ENCODE data around the gene TMBIM4. TPM values are rescaled to one million over a fixed set of nuclear protein-coding genes. Genes with fewer than 3 reads are reported as not detected.
"Not testable (repeated sequence)": the region's sequence is repeated elsewhere in the genome, so short reads cannot be mapped to it uniquely, and the experiment has no call there.

Gene TMBIM4
- 100 to 1,000 TPM in 1 of 4 donors, 10 to 100 TPM in 3; 66.4 to 108 (median 83.7) TPM for total RNA-seq

DNA sequence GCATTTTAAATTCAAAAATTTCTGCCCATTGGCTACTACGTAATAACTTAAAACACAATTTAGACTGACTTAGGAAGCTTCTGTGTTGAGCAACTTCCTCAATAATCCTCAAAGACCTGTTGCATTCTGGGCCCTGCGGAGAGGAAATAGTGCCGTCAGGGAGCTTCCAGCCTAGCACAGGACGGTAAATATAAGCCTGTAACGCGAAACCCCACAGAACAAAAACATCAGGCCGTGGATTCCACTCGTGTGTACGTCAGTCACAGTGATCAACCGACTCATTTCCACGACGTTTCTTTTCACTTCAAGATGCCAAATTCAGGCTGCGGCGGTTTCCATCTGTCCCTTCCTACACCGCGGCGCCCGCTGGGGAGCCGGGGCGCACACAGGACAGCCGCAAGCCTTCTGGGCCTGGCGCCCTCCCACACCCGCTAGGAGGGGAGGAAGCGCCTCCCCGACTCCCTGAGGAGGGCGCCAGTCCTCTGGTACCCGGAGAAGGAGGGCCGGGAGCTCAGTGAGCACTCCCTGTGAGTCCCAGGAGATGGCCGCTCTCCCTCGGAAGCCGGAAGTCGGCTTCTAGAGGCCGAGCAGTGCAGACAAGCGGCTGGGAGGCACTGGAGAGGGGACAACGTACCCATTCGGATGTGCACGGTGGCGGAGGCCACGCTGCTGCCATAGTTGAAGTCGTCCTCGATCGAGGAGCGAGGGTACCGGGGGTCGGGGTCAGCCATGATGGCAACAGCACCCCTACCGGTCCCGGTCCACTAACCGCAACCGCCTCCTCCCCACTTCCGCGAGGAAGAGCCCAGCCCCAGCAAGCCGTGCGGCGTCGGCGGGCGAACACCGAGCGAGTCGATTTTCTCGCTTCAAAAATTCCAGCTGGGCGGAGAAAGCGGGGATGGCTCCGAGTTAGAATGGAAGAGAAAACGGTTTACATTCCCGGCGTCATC, at the start of gene TMBIM4:
Gene TMBIM4 (minus strand): TSS at position 776 of the 950 bp plus-strand sequence. CDS start 45 bp downstream, at position 731.
- WGBS, 2 donors = 0% methylated on average over 54 to 60 of the region's 67 CpGs
- peak within 1 kb of the TSS; percentile 96 for H3K4me3 ChIP-seq (ENCODE audit: low read depth, poor library complexity, severe bottlenecking)
- peak; percentile 82 to 96 for DNase-seq (ENCODE audit: low spot score in 2 of 2)
- peak in 1 of 3 donors; percentile 54 for TF ChIP-seq CTCF (IDR thresholded peaks at IDR 0.05)
- peak in 1 of 2 donors; percentile 70 for TF ChIP-seq POLR2A (IDR thresholded peaks at IDR 0.05)
- intact Hi-C loops (cut with DNase I; ENCODE audit: low total_unique reads) = no loop called here

- TF ChIP-seq CTCF (IDR thresholded peaks at IDR 0.05) (no peak), POLR2A (IDR thresholded peaks at IDR 0.05) (no peak)
- no peak for DNase-seq (ENCODE audit: low spot score in 2 of 2)
- WGBS, 2 donors = 75 to 78% methylated on average over 4 of the region's 4 CpGs
- intact Hi-C loops (cut with DNase I; ENCODE audit: low total_unique reads) = loop anchor here (10.0 kb wide), 1 partner anchor 243 kb away; no protein-coding TSS in a partner anchor
- no peak overlapping the region for H3K4me3 ChIP-seq (ENCODE audit: low read depth, poor library complexity, severe bottlenecking)
These were observed 47.6 kb upstream of the TMBIM4 start for GRCh38 chr12:66217342-66217917.

GRCh38 chr12:66213011-66213410, 43.2 kb upstream of the TMBIM4 start:
- not testable (repeated sequence) for H3K4me3 ChIP-seq (ENCODE audit: low read depth, poor library complexity, severe bottlenecking); DNase-seq (ENCODE audit: low spot score in 2 of 2)
- WGBS, 2 donors = 80 to 88% methylated on average over 3 of the region's 3 CpGs
- intact Hi-C loops (cut with DNase I; ENCODE audit: low total_unique reads) = loop anchor here (10.0 kb wide), 1 partner anchor 238 kb away; no protein-coding TSS in a partner anchor

DNA sequence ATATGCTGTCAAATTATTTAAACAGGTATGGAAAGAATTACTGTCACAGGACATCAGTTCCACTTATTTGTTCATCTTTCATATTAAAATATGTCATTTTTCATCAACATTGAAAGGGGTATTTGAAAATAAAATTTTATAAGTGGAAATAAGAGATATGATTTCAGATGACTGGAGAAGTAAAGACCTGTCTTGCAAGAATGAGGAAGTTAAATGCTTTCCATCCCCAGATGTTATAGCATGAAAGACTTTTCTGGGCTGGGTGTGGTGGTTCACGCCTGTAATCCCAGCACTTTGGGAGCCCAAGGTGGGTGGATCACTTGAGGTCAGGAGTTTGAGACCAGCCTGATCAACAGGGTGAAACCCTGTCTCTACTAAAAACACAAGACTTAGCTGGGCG, 41.8 kb upstream of the TMBIM4 start:
- not testable (repeated sequence) for H3K4me3 ChIP-seq (ENCODE audit: low read depth, poor library complexity, severe bottlenecking); DNase-seq (ENCODE audit: low spot score in 2 of 2)
- intact Hi-C loops (cut with DNase I; ENCODE audit: low total_unique reads) = loop anchor here (10.0 kb wide), 1 partner anchor 237 kb away; no protein-coding TSS in a partner anchor
- WGBS, 2 donors = 89 to 90% methylated on average over 2 of the region's 2 CpGs

GRCh38 chr12:66210840-66211239, 41.0 kb upstream of the TMBIM4 start:
- no peak for TF ChIP-seq POLR2A (IDR thresholded peaks at IDR 0.05)
- no peak for TF ChIP-seq CTCF (IDR thresholded peaks at IDR 0.05)
- no peak overlapping the region for H3K4me3 ChIP-seq (ENCODE audit: low read depth, poor library complexity, severe bottlenecking)
- intact Hi-C loops (cut with DNase I; ENCODE audit: low total_unique reads) = loop anchor here (10.0 kb wide), 1 partner anchor 236 kb away; no protein-coding TSS in a partner anchor
- no peak for DNase-seq (ENCODE audit: low spot score in 2 of 2)

DNA sequence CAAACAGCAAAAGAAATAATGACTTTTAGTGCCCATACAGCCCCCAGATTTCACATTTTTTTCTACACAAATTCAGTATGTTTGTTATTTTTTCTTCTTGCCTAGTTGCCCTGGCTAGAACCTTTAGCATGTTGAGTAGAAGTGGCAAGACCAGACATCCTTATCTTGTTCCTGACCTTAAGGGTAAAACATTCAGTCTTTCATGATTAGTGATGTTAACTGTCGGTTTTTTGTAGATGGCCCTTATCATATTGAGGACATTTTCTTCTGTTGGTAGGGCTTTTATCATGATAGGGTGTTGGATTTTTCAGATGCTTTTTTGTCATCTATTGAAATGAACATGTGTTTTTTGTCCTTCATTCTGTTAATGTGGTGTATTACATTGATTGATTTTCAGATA, 36.3 kb upstream of the TMBIM4 start:
- DNase-seq (ENCODE audit: low spot score in 2 of 2) = no peak
- WGBS, 2 donors = 80 to 91% methylated on average over 1 of the region's 1 CpG
- no peak overlapping the region for H3K4me3 ChIP-seq (ENCODE audit: low read depth, poor library complexity, severe bottlenecking)
- intact Hi-C loops (cut with DNase I; ENCODE audit: low total_unique reads) = no loop called here
- no peak for TF ChIP-seq POLR2A (IDR thresholded peaks at IDR 0.05)
- TF ChIP-seq CTCF (IDR thresholded peaks at IDR 0.05) = no peak

Data from lower leg skin (tissue), 4 donors.